Retina (tissue), 1 donor: ENCODE measurements around the gene SALL4.
"Not testable (repeated sequence)": the region's sequence is repeated elsewhere in the genome, so short reads cannot be mapped to it uniquely, and the experiment has no call there.

ENCODE experiments used
- DNase-seq: peaks from one replicate; pipeline ENCODE4 v3.0.0-alpha.2; 2016

Gene SALL4

GRCh38 chr20:51763965-51764602, 38.2 kb downstream of the SALL4 start:
- no peak for DNase-seq

GRCh38 chr20:51760905-51761546, 41.3 kb downstream of the SALL4 start:
- no peak for DNase-seq

- no peak for DNase-seq
These were observed 42.4 kb downstream of the SALL4 start for GRCh38 chr20:51759769-51760510.

DNA sequence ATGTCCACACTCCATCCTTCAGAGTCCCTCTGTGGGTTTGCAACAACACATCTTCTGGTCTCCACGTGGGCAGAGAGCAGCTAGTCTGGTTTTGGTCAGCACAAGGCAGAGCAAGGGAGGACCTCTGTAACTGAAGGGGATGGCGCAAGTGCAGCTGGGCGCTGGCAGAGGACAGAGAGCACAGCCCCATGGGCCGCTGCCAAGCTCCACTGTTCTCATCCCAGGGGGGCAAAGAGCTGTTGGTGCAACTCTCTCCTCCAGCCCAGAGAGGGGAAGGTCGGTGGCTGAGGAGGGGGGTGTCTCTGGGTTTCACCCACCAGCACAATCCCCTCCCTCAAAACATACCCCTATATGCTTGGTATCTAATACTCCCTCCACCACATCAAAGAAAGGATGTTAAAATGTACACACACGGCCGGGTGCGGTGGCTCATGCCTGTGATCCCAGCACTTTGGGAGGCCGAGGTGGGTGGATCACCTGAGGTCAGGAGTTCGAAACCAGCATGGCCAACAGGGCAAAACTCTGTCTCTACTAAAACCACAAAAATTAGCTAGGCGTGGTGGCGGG, 43.3 kb downstream of the SALL4 start:
- DNase-seq, result no peak

- DNase-seq, result no peak
These were observed 45.1 kb downstream of the SALL4 start for GRCh38 chr20:51757226-51757625.

- no peak for DNase-seq
These were observed 45.7 kb downstream of the SALL4 start for GRCh38 chr20:51756653-51757052.

DNA sequence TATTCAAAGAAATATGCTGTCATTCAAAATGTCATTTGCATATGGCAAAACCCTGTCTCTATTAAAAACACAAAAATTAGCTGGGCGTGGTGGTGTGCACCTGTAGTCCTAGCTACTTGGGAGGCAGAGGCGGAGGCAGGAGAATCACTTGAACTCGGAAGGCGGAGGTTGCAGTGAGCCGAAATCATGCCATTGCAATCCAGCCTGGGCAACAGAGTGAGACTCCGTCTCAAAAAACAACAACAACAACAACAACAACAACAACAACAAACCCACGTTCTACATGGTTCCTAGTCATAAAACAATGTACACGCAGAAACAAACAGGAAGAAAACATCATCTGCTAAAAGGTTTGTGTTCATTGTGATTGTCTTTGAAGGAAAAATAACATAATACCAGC, 49.1 kb downstream of the SALL4 start:
- DNase-seq, result not testable (repeated sequence)

- no peak for DNase-seq
These were observed 49.9 kb downstream of the SALL4 start for GRCh38 chr20:51752343-51752951.

GRCh38 chr20:51750770-51751388, 51.4 kb downstream of the SALL4 start:
- no peak for DNase-seq

GRCh38 chr20:51750037-51750769, 52.1 kb downstream of the SALL4 start:
- no peak for DNase-seq

DNA sequence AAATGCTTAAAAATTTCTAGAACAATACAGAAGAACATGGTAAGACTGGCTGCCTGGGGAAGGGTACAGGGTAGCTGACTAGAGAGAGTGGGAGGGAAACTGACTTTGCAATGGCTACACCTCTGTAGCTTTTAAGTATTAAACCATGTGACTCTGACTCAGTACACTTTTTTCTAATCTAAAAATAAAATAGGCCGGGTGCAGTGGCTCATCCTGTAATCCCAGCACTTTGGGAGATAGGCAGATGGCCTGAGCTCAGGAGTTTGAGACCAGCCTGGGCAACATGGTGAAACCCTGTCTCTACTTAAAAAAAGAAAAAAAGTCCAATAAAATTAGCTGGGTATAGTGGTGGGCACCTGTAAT, 52.7 kb downstream of the SALL4 start:
- no peak for DNase-seq

GRCh38 chr20:51747182-51747911, 55.0 kb downstream of the SALL4 start:
- no peak for DNase-seq

GRCh38 chr20:51745804-51746203, 56.5 kb downstream of the SALL4 start:
- no peak for DNase-seq

- DNase-seq, result no peak
These were observed 61.5 kb downstream of the SALL4 start for GRCh38 chr20:51740838-51741237.

DNA sequence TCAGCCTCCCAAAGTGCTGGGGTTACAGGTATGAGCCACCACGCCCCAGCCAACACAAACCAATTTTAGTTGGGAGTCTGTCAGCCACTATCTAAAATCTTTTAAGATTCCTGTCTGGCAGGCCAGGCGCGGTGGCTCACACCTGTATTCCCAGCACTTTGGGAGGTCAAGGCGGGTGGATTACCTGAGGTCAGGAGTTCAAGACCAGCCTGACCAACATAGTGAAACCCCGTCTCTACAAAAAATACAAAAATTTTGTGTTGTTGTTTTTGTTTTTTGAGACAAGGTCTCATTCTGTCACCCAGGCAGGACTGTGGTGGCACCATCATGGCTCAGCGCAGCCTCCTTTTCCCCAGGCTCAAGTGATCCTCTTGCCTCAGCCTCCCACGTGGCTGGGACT, 62.0 kb downstream of the SALL4 start:
- not testable (repeated sequence) for DNase-seq

DNA sequence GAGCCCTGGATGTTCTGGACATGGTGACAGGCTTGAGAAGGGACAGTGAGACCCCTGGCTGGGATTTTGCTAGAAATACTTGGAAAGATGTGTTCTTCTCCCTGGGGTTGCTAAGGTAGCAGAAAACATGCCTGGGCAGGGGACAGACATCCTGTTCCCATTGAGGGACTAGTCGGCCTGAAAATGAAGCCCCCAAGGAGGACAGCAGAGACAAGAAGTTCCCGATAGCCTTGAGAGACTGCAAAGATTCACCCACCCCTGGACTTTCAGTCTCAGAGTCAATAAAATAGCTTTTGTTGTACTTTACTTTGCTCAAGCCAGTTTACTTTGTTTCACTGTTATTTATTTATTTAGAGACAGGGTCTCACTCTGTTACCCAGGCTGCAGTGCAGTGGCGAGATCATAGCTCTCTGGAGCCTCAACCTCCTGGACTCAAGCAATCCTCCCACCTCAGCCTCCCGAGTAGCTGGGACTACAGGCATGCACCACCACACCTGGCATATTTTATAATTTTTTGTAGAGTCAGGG, 62.5 kb downstream of the SALL4 start:
- no peak for DNase-seq

- DNase-seq, result no peak
These were observed 63.4 kb downstream of the SALL4 start for GRCh38 chr20:51738877-51739447.

GRCh38 chr20:51738261-51738660, 64.1 kb downstream of the SALL4 start:
- DNase-seq, result not testable (repeated sequence)

GRCh38 chr20:51736947-51737346, 65.4 kb downstream of the SALL4 start:
- no peak for DNase-seq

DNA sequence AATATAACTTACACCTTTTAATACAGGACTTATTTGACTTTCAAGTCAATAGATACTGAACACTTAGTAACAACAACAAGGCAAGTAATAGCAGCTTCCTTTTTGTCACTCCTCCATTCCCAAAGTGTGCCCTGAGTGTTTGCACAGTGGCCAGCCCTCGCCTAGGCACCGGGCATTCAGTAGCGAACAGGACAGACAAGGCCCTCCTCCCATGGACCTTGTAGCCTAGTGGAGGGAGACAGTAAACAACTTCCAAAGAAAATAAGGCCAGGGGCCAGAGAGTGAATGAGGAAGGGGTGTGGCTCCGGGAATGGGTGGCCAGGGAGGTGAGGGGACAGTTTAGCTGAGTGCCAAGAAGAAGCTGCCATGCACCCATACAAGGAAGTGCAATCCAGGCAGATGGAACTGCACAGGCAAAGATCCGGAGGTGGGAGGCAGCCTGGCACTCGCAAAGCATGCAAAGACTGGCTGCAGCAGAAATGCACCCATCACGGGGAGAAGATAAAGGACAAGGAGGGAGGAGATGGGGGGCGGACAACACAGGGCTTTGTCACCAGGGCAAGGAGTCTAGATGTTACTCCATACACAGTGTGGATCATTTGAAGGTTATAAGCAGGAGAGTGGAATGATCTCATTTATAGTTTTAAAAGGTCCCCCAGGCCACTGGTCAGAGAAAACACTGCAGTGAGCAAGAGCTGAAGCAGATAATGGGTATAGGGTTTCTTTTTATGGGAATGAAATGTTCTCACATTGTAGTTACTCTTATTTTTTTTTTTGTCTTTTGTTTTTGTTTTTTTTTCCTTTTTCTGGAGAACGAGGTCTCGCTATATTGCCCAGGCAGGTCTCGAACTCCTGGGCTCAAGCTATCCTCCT, 66.4 kb downstream of the SALL4 start:
- DNase-seq, result no peak
